B cell (primary cell): ENCODE results near the gene WDR1. TPM values are rescaled to one million over a fixed set of nuclear protein-coding genes. Genes with fewer than 3 reads are reported as not detected.

Source experiments
- ATAC-seq: fragments of 200-7000 bp; cut with Tn5 transposase; one replicate; pipeline ENCODE4 v1.10.0; 2021; ENCODE audit warnings: low read depth, mild to moderate bottlenecking, moderate number of reproducible peaks, moderate library complexity
- CTCF ChIA-PET: fragments of 350-600 bp; sonication (Branson Sonifier 250); formaldehyde crosslinking; loops from one replicate; lab custom pipeline; 2021; ENCODE audit warnings: antibody characterized with exemption, inconsistent platforms; lab: Charles Lee
- POLR2A ChIA-PET: fragments of 350-600 bp; sonication (Branson Sonifier 250); formaldehyde crosslinking; loops from one replicate; lab custom pipeline; 2021; ENCODE audit warnings: antibody characterized with exemption; lab: Charles Lee
- DNase-seq: peaks from one replicate; pipeline ENCODE4 v3.0.0; 2013
- H2AFZ ChIP-seq: 2 replicates; pipeline ENCODE4 v1.6.1; 2012; ENCODE audit warnings: mild to moderate bottlenecking, low read depth, low read length; ENCODE audit not compliant: insufficient read depth, poor library complexity, severe bottlenecking
- H3K27ac ChIP-seq, 2 donors: 1 replicate in 1 of 2; 2 replicates in 1 of 2; pipeline ENCODE4 v1.5.1; 2012 to 2013; ENCODE audit warnings: low read length in 2 of 2, mild to moderate bottlenecking in 2 of 2, moderate library complexity in 1 of 2
- H3K27me3 ChIP-seq, 4 experiments: fragments of 200-600 bp in 1 of 4; sonication (generic) in 1 of 4; replicated peaks in 1 of 4; 1 replicate in 2 of 4; 2 replicates in 2 of 4; pipeline versions ENCODE4 v1.6.1 to v1.7.0; 2013 to 2016; ENCODE audit warnings: low read length in 3 of 4, mild to moderate bottlenecking in 2 of 4, mixed read lengths in 1 of 4, moderate library complexity in 1 of 4; ENCODE audit not compliant: insufficient read depth in 4 of 4, control insufficient read depth in 3 of 4; ENCODE audit errors: control extremely low read depth in 1 of 4
- H3K36me3 ChIP-seq, 2 experiments: replicated peaks in 1 of 2; 1 replicate in 1 of 2; 2 replicates in 1 of 2; pipeline versions ENCODE4 v1.6.1 to v1.7.1; 2013; ENCODE audit warnings: low read length in 1 of 2; ENCODE audit not compliant: insufficient read depth in 2 of 2, control insufficient read depth in 1 of 2; ENCODE audit errors: control extremely low read depth in 1 of 2, extremely low read depth in 1 of 2
- H3K4me1 ChIP-seq, 2 donors: fragments of 200-600 bp in 1 of 2; sonication (generic) in 1 of 2; 1 replicate in 1 of 2; 2 replicates in 1 of 2; pipeline versions ENCODE4 v1.5.1 to v1.6.1; 2013 to 2017; ENCODE audit warnings: low read length in 2 of 2; ENCODE audit not compliant: control insufficient read depth in 2 of 2, insufficient read depth in 2 of 2
- H3K4me2 ChIP-seq: replicated peaks from 2 replicates; pipeline ENCODE3; 2012; ENCODE audit warnings: mild to moderate bottlenecking, low read depth, low read length; ENCODE audit not compliant: poor library complexity, severe bottlenecking
- H3K4me3 ChIP-seq, 5 experiments: fragments of 200-600 bp in 1 of 5; sonication (generic) in 1 of 5; 1 replicate in 3 of 5; 2 replicates in 2 of 5; pipeline versions ENCODE4 v1.5.1 to v1.7.0; 2011 to 2016; ENCODE audit warnings: low read length in 4 of 5, mild to moderate bottlenecking in 4 of 5, low read depth in 2 of 5, control low read depth in 1 of 5, moderate library complexity in 1 of 5; ENCODE audit not compliant: insufficient read depth in 1 of 5; ENCODE audit errors: control extremely low read depth in 1 of 5, extremely low read depth in 1 of 5
- H3K79me2 ChIP-seq: fragments of 200-600 bp; sonication (generic); one replicate; pipeline ENCODE4 v1.6.0; 2016; ENCODE audit warnings: low read length; ENCODE audit not compliant: control insufficient read depth, insufficient read depth
- H3K9ac ChIP-seq: fragments of 200-600 bp; sonication (generic); 2 replicates; pipeline ENCODE4 v1.6.1; 2017; ENCODE audit warnings: mild to moderate bottlenecking, low read length, moderate library complexity
- H3K9me3 ChIP-seq, 3 donors: one replicate each; pipeline versions ENCODE4 v1.6.1 to v1.7.1; 2013; ENCODE audit warnings: low read length in 2 of 3; ENCODE audit not compliant: control insufficient read depth in 2 of 3, insufficient read depth in 1 of 3; ENCODE audit errors: control extremely low read depth in 1 of 3
- H4K20me1 ChIP-seq: 2 replicates; pipeline ENCODE4 v1.6.0; 2012; ENCODE audit warnings: mild to moderate bottlenecking, low read length; ENCODE audit not compliant: insufficient read depth, control insufficient read depth, poor library complexity, severe bottlenecking
- H3K27ac Mint-ChIP-seq: one replicate; pipeline ENCODE4 v1.8.0; 2021; ENCODE audit warnings: mixed read lengths
- H3K27me3 Mint-ChIP-seq: one replicate; pipeline ENCODE4 v1.8.0; 2021; ENCODE audit warnings: mixed read lengths
- H3K4me1 Mint-ChIP-seq: one replicate; pipeline ENCODE4 v1.8.0; 2021; ENCODE audit warnings: mixed read lengths
- H3K4me3 Mint-ChIP-seq: one replicate; pipeline ENCODE4 v1.8.0; 2021; ENCODE audit warnings: mixed read lengths
- H3K9me3 Mint-ChIP-seq: one replicate; pipeline ENCODE4 v1.8.0; 2022; ENCODE audit warnings: mixed read lengths; ENCODE audit not compliant: insufficient read depth
- CTCF ChIP-seq: fragments of 200-600 bp; IDR thresholded peaks from one replicate; pipeline ENCODE4 v1.8.0; 2022; ENCODE audit warnings: antibody characterized with exemption, mild to moderate bottlenecking
- EZH2 ChIP-seq: IDR thresholded peaks from 2 replicates; pipeline ENCODE4 v1.6.1; 2012; ENCODE audit warnings: borderline replicate concordance, low read depth, mild to moderate bottlenecking, moderate library complexity, low read length; ENCODE audit not compliant: insufficient read depth, poor library complexity, severe bottlenecking
- WGBS: methylation state at CpG from one replicate; pipeline ENCODE4 v1.1.5; 2013; ENCODE audit warnings: missing lambda C conversion rate; ENCODE audit not compliant: insufficient coverage; 5-methylcytosine and 5-hydroxymethylcytosine counted together
- intact Hi-C: fragments of 100-400 bp; cut with micrococcal nuclease; formaldehyde crosslinking; loops from one replicate; pipeline ENCODE4 v1.10.0; 2022
- polyA plus RNA-seq: library from polyadenylated mRNA; depleted of rRNA; stranded (reverse); fragments of >200 nt; gene quantifications from 2 replicates; pipeline ENCODE4 v1.2.3, GENCODE V29; 2012
- total RNA-seq, 2 donors: library from RNA; stranded (reverse); fragments of 120-200 nt in 1 of 2; gene quantifications; 1 replicate in 1 of 2; 2 replicates in 1 of 2; pipeline versions ENCODE4 v1.2.3 to v1.2.4, GENCODE V29; 2013 to 2022

Gene WDR1
- total and polyA plus RNA-seq, 2 donors (not counting 1 experiment from before 2014, with no cell fraction given): 134 to 217 TPM

DNA sequence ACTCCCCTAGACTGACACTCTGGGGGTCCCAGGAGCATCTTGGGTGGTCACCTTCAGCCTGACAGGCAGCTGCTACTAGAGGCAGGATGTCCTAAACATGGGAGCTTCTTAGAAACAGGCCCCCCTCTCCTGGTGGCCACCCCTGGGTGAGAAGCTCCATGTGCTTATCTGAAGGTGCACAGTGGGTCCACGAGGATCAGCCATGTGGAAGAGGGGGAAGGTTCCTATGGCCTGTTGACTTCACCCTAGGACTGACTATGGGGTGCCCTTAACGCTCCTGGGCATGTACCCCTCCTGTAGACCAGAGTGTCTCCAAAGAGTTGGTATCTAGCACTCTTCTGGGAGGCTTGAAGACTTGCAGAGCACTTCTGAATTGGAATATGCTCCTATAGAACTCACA lies 22.9 kb upstream of the WDR1 start:
- no peak overlapping the region for H3K4me3 Mint-ChIP-seq
- Histone ChIP-seq H3K9ac (no peak overlapping the region), H3K79me2 (no peaks in the 10 kb centered on the region), H3K36me3 (no peaks in the 10 kb centered on the region), H3K27ac (no peak overlapping the region), H3K4me3 (no peak overlapping the region), H3K4me1 (peaks cover 0 to under 1% of the 10 kb centered on the region in 2 donors), H4K20me1 (no peaks in the 10 kb centered on the region), H2AFZ (no peak overlapping the region), H3K9me3 (no peaks in the 10 kb centered on the region), H3K27me3 (peaks cover 0 to 6% (median 2%) of the 10 kb centered on the region in 4 experiments), H3K4me2 (no peak overlapping the region)
- WGBS: 81% methylated on average over 2 of the region's 2 CpGs
- no peak for DNase-seq
- H3K9me3 Mint-ChIP-seq: no peaks in the 10 kb centered on the region
- no peak overlapping the region for H3K27ac Mint-ChIP-seq
- H3K27me3 Mint-ChIP-seq: peaks cover 34% of the 10 kb centered on the region
- no peak for ATAC-seq
- peaks cover 3% of the 10 kb centered on the region for H3K4me1 Mint-ChIP-seq
- ChIA-PET CTCF (no interaction called here), POLR2A (no interaction called here)
- intact Hi-C loops: no loop called here
- TF ChIP-seq EZH2 (no peak), CTCF (no peak)

DNA sequence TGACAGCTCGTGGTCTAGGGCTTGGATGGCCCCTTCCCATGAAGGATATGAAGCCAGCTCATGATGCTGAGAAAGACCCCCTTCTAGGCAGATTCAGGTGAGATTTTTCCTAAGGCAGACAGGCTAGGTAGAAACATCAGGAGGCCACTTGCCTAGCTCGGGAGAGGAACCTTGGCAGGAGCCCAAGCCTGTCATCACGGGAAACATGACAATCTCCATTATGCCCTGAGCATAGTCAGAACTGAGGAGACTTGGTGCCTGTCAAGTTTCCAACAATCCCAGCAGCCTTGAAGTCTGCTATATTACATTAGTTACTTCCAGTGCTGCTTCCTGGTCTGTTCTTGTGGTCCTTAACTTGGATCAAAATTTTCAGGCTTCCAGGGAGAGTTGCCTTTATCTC lies 18.7 kb upstream of the WDR1 start:
- Histone ChIP-seq H3K4me1 (no peaks in the 10 kb centered on the region), H3K27ac (no peak overlapping the region), H3K4me3 (no peak overlapping the region), H3K9ac (no peak overlapping the region), H4K20me1 (no peaks in the 10 kb centered on the region), H3K4me2 (no peak overlapping the region), H3K9me3 (no peaks in the 10 kb centered on the region), H3K27me3 (peaks cover 0 to 12% (median 0%) of the 10 kb centered on the region in 4 experiments), H3K79me2 (no peaks in the 10 kb centered on the region), H2AFZ (no peak overlapping the region), H3K36me3 (no peaks in the 10 kb centered on the region)
- no peaks in the 10 kb centered on the region for H3K9me3 Mint-ChIP-seq
- no peaks in the 10 kb centered on the region for H3K4me1 Mint-ChIP-seq
- no peak overlapping the region for H3K4me3 Mint-ChIP-seq
- H3K27me3 Mint-ChIP-seq: peaks cover 21% of the 10 kb centered on the region
- intact Hi-C loops: no loop called here
- ChIA-PET POLR2A (no interaction called here), CTCF (no interaction called here)
- 77% methylated on average over 3 of the region's 3 CpGs for WGBS
- TF ChIP-seq EZH2: no peak
- no peak for TF ChIP-seq CTCF
- DNase-seq (no peak), ATAC-seq (no peak)
- H3K27ac Mint-ChIP-seq: no peak overlapping the region
